ENCODE measurements around the gene SSR2. TPM values are rescaled to one million over a fixed set of nuclear protein-coding genes. Genes with fewer than 3 reads are reported as not detected.

The SSR2 gene
- total and polyA plus RNA-seq, 2 experiments from 2014 or later, result 136 to 291 TPM

GRCh38 chr1:156021954-156022353 is 1.2 kb upstream of the SSR2 start (continued):
- no peak for TF ChIP-seq ZNF462 (CRISPR knock-in tag; IDR thresholded peaks at IDR 0.05)
- TF ChIP-seq JUNB (IDR thresholded peaks at IDR 0.05; ENCODE audit: unreplicated experiment), result no peak

- no peaks in the 10 kb centered on the region for H3K9me2 ChIP-seq (ENCODE audit: insufficient read depth)
- no peak for ATAC-seq
- peak overlapping the region; percentile 61; the same call in 1 of the 2 replicates for H2AFZ ChIP-seq
- H3K36me3 ChIP-seq (ENCODE audit: insufficient read depth), result peaks cover 29% of the 10 kb centered on the region
- H3F3A ChIP-seq (replicated peaks; ENCODE audit: low read depth), result peaks cover 13% of the 10 kb centered on the region; the same call in 1 of the 2 replicates
- Mint-ChIP-seq H3K9me3 (no peaks in the 10 kb centered on the region), H3K4me1 (peaks cover 15% of the 10 kb centered on the region), H3K27me3 (ENCODE audit: insufficient read depth, low read depth, poor library complexity) (peaks cover 10% of the 10 kb centered on the region), H3K36me3 (ENCODE audit: low read depth) (peaks cover 41% of the 10 kb centered on the region), H3K27ac (no peak overlapping the region), H3K4me3 (peak overlapping the region; percentile 88)
- peaks cover 28% of the 10 kb centered on the region for H3K79me2 ChIP-seq (replicated peaks; ENCODE audit: insufficient read depth)
- H4K20me1 ChIP-seq (replicated peaks; ENCODE audit: insufficient read depth), result peaks cover 17% of the 10 kb centered on the region
- peaks cover 7% of the 10 kb centered on the region for H3K4me1 ChIP-seq (ENCODE audit: insufficient read depth)
- no peak for DNase-seq (ENCODE audit: low spot score)
- H3K27me3 ChIP-seq (ENCODE audit: insufficient read depth), result no peaks in the 10 kb centered on the region
- H3K4me3 ChIP-seq, result peak overlapping the region; percentile 90
- peak overlapping the region; percentile 94 for H3K4me2 ChIP-seq
- no peak overlapping the region for H3K27ac ChIP-seq (ENCODE audit: low read depth)
- TF ChIP-seq CTCF (conservative IDR thresholded peaks at IDR 0.05; ENCODE audit: low read depth in 2 of 2) (no peak), NANOG (IDR thresholded peaks at IDR 0.05; ENCODE audit: borderline replicate concordance) (no peak), EZH2phosphoT487 (IDR thresholded peaks at IDR 0.05; ENCODE audit: unreplicated experiment) (no peak), ETS1 (IDR thresholded peaks at IDR 0.05) (no peak), ZNF462 (CRISPR knock-in tag; IDR thresholded peaks at IDR 0.05) (no peak), ZNF331 (CRISPR knock-in tag; IDR thresholded peaks at IDR 0.05; ENCODE audit: low read depth) (no peak), JUNB (IDR thresholded peaks at IDR 0.05; ENCODE audit: unreplicated experiment) (no peak)
Measured at GRCh38 chr1:156021093-156021428, 310 bp upstream of the SSR2 start.
